Melanocyte of skin (primary cell): Measurements from ENCODE around the gene ZFHX3. TPM values are rescaled to one million over a fixed set of nuclear protein-coding genes. Genes with fewer than 3 reads are reported as not detected.

ENCODE experiments used
- small RNA-seq, 2 donors: library from RNA; depleted of rRNA; stranded (forward); fragments of <200 nt; gene quantifications; one replicate each; pipeline ENCODE3, GENCODE V24; 2012
- total RNA-seq, 2 donors: library from RNA; depleted of rRNA; stranded (reverse); fragments of >200 nt; gene quantifications; 2 replicates each; pipeline ENCODE4 v1.2.3, GENCODE V29; 2012

ZFHX3 gene
- total RNA-seq: 1 to 10 TPM; 6.2 to 9.0 TPM

GRCh38 chr16:73047536-73048291 is at the start of gene ZFHX3:
ZFHX3 (minus strand) TSS chr16:73048128; CDS start chr16:72960145, 87,983 bp downstream.

Small RNA genes within 50 kb of the gene (small RNA-seq; reads per million reads assigned to genes)
- gene AC002044.1 (0 to 0.04 reads per million in 2 donors), gene RNU7-71P (0 to 0.47 reads per million in 2 donors)
